GM23248 (cell line): Measurements from ENCODE around the gene SLAMF7.

Source experiments
- EZH2 ChIP-seq: fragments of 200-600 bp; sonication (generic); IDR thresholded peaks from 2 replicates; pipeline ENCODE4 v1.6.1; 2018; ENCODE audit warnings: antibody characterized with exemption, mild to moderate bottlenecking; ENCODE audit not compliant: insufficient read depth, poor library complexity, severe bottlenecking
- EZH2phosphoT487 ChIP-seq: fragments of 200-600 bp; sonication (generic); IDR thresholded peaks from 2 replicates; pipeline ENCODE4 v1.6.1; 2018; ENCODE audit warnings: antibody characterized with exemption, moderate library complexity, mild to moderate bottlenecking, low read depth; ENCODE audit not compliant: insufficient read depth

GRCh38 chr1:160734301-160734700, 4.7 kb upstream of the SLAMF7 start:
- TF ChIP-seq EZH2phosphoT487 (no peak), EZH2 (no peak)
